ENCODE results near the gene LMF1.
"Not testable (repeated sequence)": the region's sequence is repeated elsewhere in the genome, so short reads cannot be mapped to it uniquely, and the experiment has no call there.

LMF1 gene

GRCh38 chr16:895371-895770 lies 75.4 kb downstream of the LMF1 start:
- no peak for DNase-seq (ENCODE audit: low spot score)

GRCh38 chr16:894841-895240 lies 75.9 kb downstream of the LMF1 start:
- no peak for DNase-seq (ENCODE audit: low spot score)

- DNase-seq (ENCODE audit: low spot score) = no peak
Observed at GRCh38 chr16:894136-894535, 76.6 kb downstream of the LMF1 start.

- no peak for DNase-seq (ENCODE audit: low spot score)
Observed at GRCh38 chr16:893360-893759, 77.4 kb downstream of the LMF1 start.

GRCh38 chr16:892536-893255 lies 78.1 kb downstream of the LMF1 start:
- DNase-seq (ENCODE audit: low spot score) = no peak

GRCh38 chr16:892006-892405 lies 78.8 kb downstream of the LMF1 start:
- no peak for DNase-seq (ENCODE audit: low spot score)

GRCh38 chr16:891353-891740 lies 79.4 kb downstream of the LMF1 start:
- no peak for DNase-seq (ENCODE audit: low spot score)

GRCh38 chr16:890716-891352 lies 80.0 kb downstream of the LMF1 start:
- DNase-seq (ENCODE audit: low spot score) = no peak

- DNase-seq (ENCODE audit: low spot score) = no peak
Observed at GRCh38 chr16:890217-890616, 80.6 kb downstream of the LMF1 start.

GRCh38 chr16:889586-889985 lies 81.2 kb downstream of the LMF1 start:
- DNase-seq (ENCODE audit: low spot score) = no peak

- DNase-seq (ENCODE audit: low spot score) = no peak
Observed at GRCh38 chr16:888901-889570, 81.7 kb downstream of the LMF1 start.

GRCh38 chr16:888456-888855 lies 82.3 kb downstream of the LMF1 start:
- DNase-seq (ENCODE audit: low spot score) = not testable (repeated sequence)

- no peak for DNase-seq (ENCODE audit: low spot score)
Observed at GRCh38 chr16:887846-888245, 82.9 kb downstream of the LMF1 start.

- no peak for DNase-seq (ENCODE audit: low spot score)
Observed at GRCh38 chr16:886802-887731, 83.7 kb downstream of the LMF1 start.

GRCh38 chr16:886084-886543 lies 84.7 kb downstream of the LMF1 start:
- no peak for DNase-seq (ENCODE audit: low spot score)

- DNase-seq (ENCODE audit: low spot score) = no peak
Observed at GRCh38 chr16:885391-885790, 85.4 kb downstream of the LMF1 start.

- DNase-seq (ENCODE audit: low spot score) = no peak
Observed at GRCh38 chr16:884232-884631, 86.6 kb downstream of the LMF1 start.

- DNase-seq (ENCODE audit: low spot score) = no peak
Observed at GRCh38 chr16:883781-884180, 87.0 kb downstream of the LMF1 start.

- DNase-seq (ENCODE audit: low spot score) = no peak
Observed at GRCh38 chr16:883340-883739, 87.4 kb downstream of the LMF1 start.

- not testable (repeated sequence) for DNase-seq (ENCODE audit: low spot score)
Observed at GRCh38 chr16:882671-883070, 88.1 kb downstream of the LMF1 start.

GRCh38 chr16:882256-882655 lies 88.5 kb downstream of the LMF1 start:
- DNase-seq (ENCODE audit: low spot score) = no peak

Data from cerebellar cortex (tissue), 1 donor.